GM18951 (cell line): ENCODE measurements around the gene ELK1.

Experiments used
- POLR2A ChIP-seq: IDR thresholded peaks from 4 replicates; pipeline ENCODE4 v1.6.1; 2011; ENCODE audit warnings: mild to moderate bottlenecking; ENCODE audit not compliant: insufficient read length, insufficient read depth; ENCODE audit errors: extremely low read depth
- in situ Hi-C: fragments of 300-500 bp; cut with MboI; formaldehyde crosslinking; loops from one replicate; pipeline ENCODE4 v1.12.0; 2022; ENCODE audit warnings: low sequenced_read_pairs, mixed read lengths, inconsistent platforms; ENCODE audit not compliant: unreplicated experiment

Gene ELK1

GRCh38 chrX:47658684-47659420 is 8.5 kb upstream of the ELK1 start, which contains the start of gene UXT:
Gene UXT, minus strand, starts transcription at chrX:47659180. Its CDS starts 253 bp downstream, at chrX:47658927.
- no peak for TF ChIP-seq POLR2A
- in situ Hi-C loops, result no loop called here

- in situ Hi-C loops, result no loop called here
- no peak for TF ChIP-seq POLR2A
Observed at GRCh38 chrX:47658301-47658683, 7.9 kb upstream of the ELK1 start.

- in situ Hi-C loops, result no loop called here
Observed at GRCh38 chrX:47651043-47651905, 911 bp upstream of the ELK1 start.

GRCh38 chrX:47649781-47650163 is 591 bp downstream of the ELK1 start:
- in situ Hi-C loops, result no loop called here
- no peak for TF ChIP-seq POLR2A

More at GRCh38 chrX:47651043-47651905, 911 bp upstream of the ELK1 start:
- no peak for TF ChIP-seq POLR2A

- in situ Hi-C loops, result no loop called here
- no peak for TF ChIP-seq POLR2A
Observed at GRCh38 chrX:47649271-47649670, 1.1 kb downstream of the ELK1 start.

- TF ChIP-seq POLR2A, result no peak
- in situ Hi-C loops, result no loop called here
Observed at GRCh38 chrX:47648376-47648775, 2.0 kb downstream of the ELK1 start.

- in situ Hi-C loops, result no loop called here
- TF ChIP-seq POLR2A, result no peak
Observed at GRCh38 chrX:47646636-47647035, 3.7 kb downstream of the ELK1 start.

- TF ChIP-seq POLR2A, result no peak
- in situ Hi-C loops, result no loop called here
Observed at GRCh38 chrX:47645530-47645929, 4.8 kb downstream of the ELK1 start.

GRCh38 chrX:47644557-47645091 is 5.7 kb downstream of the ELK1 start:
- in situ Hi-C loops, result no loop called here
- no peak for TF ChIP-seq POLR2A

GRCh38 chrX:47643926-47644325 is 6.4 kb downstream of the ELK1 start:
- in situ Hi-C loops, result no loop called here
- no peak for TF ChIP-seq POLR2A

- TF ChIP-seq POLR2A, result no peak
- in situ Hi-C loops, result no loop called here
Observed at GRCh38 chrX:47638816-47639215, 11.5 kb downstream of the ELK1 start.

- in situ Hi-C loops, result no loop called here
- no peak for TF ChIP-seq POLR2A
Observed at GRCh38 chrX:47637546-47638195, 12.7 kb downstream of the ELK1 start.
